K562 (cell line): ENCODE results near the gene RASSF10. TPM values are rescaled to one million over a fixed set of nuclear protein-coding genes. Genes with fewer than 3 reads are reported as not detected.

Experiments
- ATAC-seq: fragments of 200-7000 bp; cut with Tn5 transposase; 3 replicates; pipeline ENCODE4 v1.9.1; 2020; ENCODE audit warnings: moderate library complexity
- BruUV-seq: library from RNA; stranded (reverse); fragments of 400-500 nt; replicated peaks from 2 replicates; lab custom pipeline; 2021; lab: Mats Ljungman, UMichigan
- CTCF ChIA-PET: fragments of 300-600 bp; formaldehyde crosslinking; extraction: SDS; loops from one replicate; lab custom pipeline; 2021; ENCODE audit warnings: low intra/inter-chr PET ratio; lab: Yijun Ruan, JAX
- POLR2A ChIA-PET: fragments of 300-600, 350-650 bp; sonication (Branson Sonifier 250); formaldehyde crosslinking; extraction: SDS; loops from one replicate; lab custom pipeline; 2021; ENCODE audit warnings: antibody characterized with exemption, inconsistent platforms; lab: Yijun Ruan, JAX
- DNase-seq, 4 experiments: peaks; one replicate each; pipeline versions ENCODE4 v3.0.0 to v3.0.0-alpha.2; 2011 to 2018; ENCODE audit warnings: low spot score in 3 of 4, mixed read lengths in 3 of 4; ENCODE audit errors: extremely low read depth in 1 of 4
- FAIRE-seq: peaks from 2 replicates; lab custom pipeline; 2011; peaks lifted over from hg19 to GRCh38; lab: Jason Lieb, UNC
- H2AFZ ChIP-seq: 2 replicates; pipeline ENCODE4 v1.6.0; 2011; ENCODE audit warnings: low read depth, low read length, control low read depth, inconsistent platforms
- H3K27ac ChIP-seq: fragments of 200-600 bp; 3 replicates; pipeline ENCODE4 v1.8.0; 2011; ENCODE audit warnings: low read depth, mild to moderate bottlenecking, control low read depth, inconsistent platforms, low read length, moderate library complexity, mixed read lengths; ENCODE audit errors: extremely low read depth
- H3K27me3 ChIP-seq, 2 experiments: fragments of 300-600 bp in 1 of 2; 2 replicates in 1 of 2; 3 replicates in 1 of 2; pipeline versions ENCODE4 v1.6.0 to v1.8.0; 2011; ENCODE audit warnings: inconsistent platforms in 2 of 2, low read length in 2 of 2, mild to moderate bottlenecking in 1 of 2, mixed read lengths in 1 of 2, moderate library complexity in 1 of 2; ENCODE audit not compliant: control insufficient read depth in 2 of 2, insufficient read depth in 2 of 2
- H3K36me3 ChIP-seq: fragments of 300-600 bp; 3 replicates; pipeline ENCODE4 v1.8.0; 2011; ENCODE audit warnings: mild to moderate bottlenecking, low read length, inconsistent platforms; ENCODE audit not compliant: control insufficient read depth, insufficient read depth
- H3K4me1 ChIP-seq, 2 experiments: fragments of 200-600 bp in 1 of 2; replicated peaks in 1 of 2; 2 replicates in 1 of 2; 3 replicates in 1 of 2; pipeline versions ENCODE4 v1.5.1 to v1.8.0; 2011; ENCODE audit warnings: inconsistent platforms in 2 of 2, low read length in 2 of 2, mild to moderate bottlenecking in 1 of 2, mixed read lengths in 1 of 2, moderate library complexity in 1 of 2; ENCODE audit not compliant: control insufficient read depth in 2 of 2, insufficient read depth in 2 of 2
- H3K4me2 ChIP-seq: 2 replicates; pipeline ENCODE4 v1.6.1; 2011; ENCODE audit warnings: low read length, control low read depth, inconsistent platforms, mixed read lengths; ENCODE audit not compliant: insufficient read depth
- H3K4me3 ChIP-seq: fragments of 200-600 bp; sonication (generic), shearing (Covaris generic); 2 replicates; pipeline ENCODE4 v1.5.1; 2016; ENCODE audit warnings: control low read depth, inconsistent platforms
- H3K79me2 ChIP-seq: fragments of 200-600 bp; 3 replicates; pipeline ENCODE4 v1.8.0; 2011; ENCODE audit warnings: low read length, inconsistent platforms; ENCODE audit not compliant: control insufficient read depth, insufficient read depth
- H3K9ac ChIP-seq, 2 experiments: 2 replicates each; pipeline versions ENCODE4 v1.6.0 to v1.6.1; 2011; ENCODE audit warnings: low read depth in 2 of 2, low read length in 2 of 2, control low read depth in 1 of 2, inconsistent platforms in 1 of 2, mild to moderate bottlenecking in 1 of 2, mixed read lengths in 1 of 2; ENCODE audit not compliant: insufficient read depth in 1 of 2
- H3K9me1 ChIP-seq: one replicate; pipeline ENCODE4 v1.6.0; 2011; ENCODE audit warnings: inconsistent platforms, mild to moderate bottlenecking, low read length, moderate library complexity; ENCODE audit not compliant: control insufficient read depth, insufficient read depth
- H3K9me3 ChIP-seq: replicated peaks from 2 replicates; pipeline ENCODE4 v1.5.1; 2011; ENCODE audit warnings: low read depth, low read length, inconsistent platforms; ENCODE audit not compliant: control insufficient read depth, insufficient read depth
- H4K20me1 ChIP-seq: replicated peaks from 2 replicates; pipeline ENCODE4 v1.6.1; 2011; ENCODE audit warnings: low read length, inconsistent platforms, mixed read lengths; ENCODE audit not compliant: control insufficient read depth, insufficient read depth
- BCOR ChIP-seq: fragments of 450-650 bp; IDR thresholded peaks from 2 replicates; pipeline ENCODE4 v1.6.1; 2016
- CHD2 ChIP-seq: IDR thresholded peaks from 2 replicates; pipeline ENCODE4 v1.6.1; 2011; ENCODE audit warnings: low read depth, low read length
- GMEB1 ChIP-seq: fragments of 250-450 bp; sonication (Bioruptor Pico); IDR thresholded peaks from 2 replicates; pipeline ENCODE4 v1.4.0; 2020; ENCODE audit warnings: mild to moderate bottlenecking
- KAT2B ChIP-seq: IDR thresholded peaks from one replicate; pipeline ENCODE4 v1.6.1; 2012; ENCODE audit warnings: low read depth, mild to moderate bottlenecking, control low read depth, inconsistent platforms, low read length, moderate library complexity
- NFYB ChIP-seq: IDR thresholded peaks from 2 replicates; pipeline ENCODE4 v1.6.1; 2011; ENCODE audit warnings: mild to moderate bottlenecking, moderate library complexity; ENCODE audit not compliant: insufficient read length; ENCODE audit errors: extremely low read depth
- PHF8 ChIP-seq: fragments of 200-600 bp; sonication (generic); IDR thresholded peaks from 2 replicates; pipeline ENCODE4 v1.6.1; 2012; ENCODE audit warnings: mixed run types, mild to moderate bottlenecking, inconsistent platforms, low read length, moderate library complexity, borderline replicate concordance
- POLR2B ChIP-seq: fragments of 450-650 bp; IDR thresholded peaks from 2 replicates; pipeline ENCODE4 v1.6.1; 2018; ENCODE audit warnings: low read depth; ENCODE audit not compliant: partially characterized antibody
- PRMT5 ChIP-seq: sonication (generic); formaldehyde crosslinking; IDR thresholded peaks from 2 replicates; pipeline ENCODE4 v1.5.0; 2020; ENCODE audit warnings: missing genetic modification reagents
- SMAD2 ChIP-seq: fragments of 150-350 bp; IDR thresholded peaks from 2 replicates; pipeline ENCODE4 v1.6.1; 2014; ENCODE audit warnings: low read depth, mild to moderate bottlenecking, low read length
- SREBF1 ChIP-seq: fragments of 150-350 bp; IDR thresholded peaks from 2 replicates; pipeline ENCODE4 v1.6.1; 2014; ENCODE audit warnings: antibody characterized with exemption, low read depth, low read length, borderline replicate concordance
- TAF7 ChIP-seq: fragments of 450-650 bp; IDR thresholded peaks from 2 replicates; pipeline ENCODE4 v1.6.1; 2016; ENCODE audit warnings: missing genetic modification characterization, missing compliant biosample characterization
- TCF15 ChIP-seq: fragments of 250-450 bp; sonication (Bioruptor Pico); IDR thresholded peaks from 2 replicates; pipeline ENCODE4 v1.8.0; 2022; ENCODE audit warnings: moderate library complexity, mild to moderate bottlenecking, inconsistent platforms
- ZNF24 ChIP-seq: fragments of 450-650 bp; IDR thresholded peaks from 2 replicates; pipeline ENCODE4 v1.6.1; 2016
- WGBS: fragments of 100-300 bp; shearing (Covaris generic); methylation state at CpG from one replicate; pipeline ENCODE4 v1.1.6; 2016; ENCODE audit warnings: low coverage, mixed read lengths; ENCODE audit not compliant: insufficient coverage; ENCODE audit errors: missing lambda C conversion rate; 5-methylcytosine and 5-hydroxymethylcytosine counted together
- in situ Hi-C: fragments of 300-500 bp; cut with MboI; formaldehyde crosslinking; loops from 4 replicates; pipeline ENCODE4 v1.15.0; 2018; ENCODE audit warnings: inconsistent platforms, mixed read lengths
- intact Hi-C: fragments of 100-400 bp; cut with micrococcal nuclease; formaldehyde crosslinking; loops from 2 replicates; pipeline ENCODE4 v1.14.2; 2022
- polyA plus RNA-seq, 8 experiments: library from polyadenylated mRNA; depleted of rRNA in 4 of 8; stranded (reverse) in 5 of 8; unstranded in 3 of 8; fragments of >200 nt; fragmentation: Nextera tagmentation in 2 of 8; fragmentation: Illumina TruSeq in 1 of 8; extraction: Ambion mirVana in 2 of 8; extraction: Trizol in 1 of 8; gene quantifications; 2 replicates each; pipeline versions ENCODE4 v1.2.1 to v1.2.3, GENCODE V29; 2011 to 2014; ENCODE audit warnings: inconsistent platforms in 1 of 8, missing spikeins in 1 of 8
- total RNA-seq, 7 experiments: library from RNA; depleted of rRNA in 6 of 7; stranded (reverse); fragments of >200 nt in 6 of 7; fragmentation: Illumina TruSeq in 2 of 7; extraction: Trizol in 2 of 7; gene quantifications; 2 replicates each; pipeline versions ENCODE4 v1.2.1 to v1.2.3, GENCODE V29; 2011 to 2021; ENCODE audit warnings: low replicate concordance in 1 of 7
- TF ChIP-seq, protein P1 (sequence below): fragments of 250-450 bp; sonication (Bioruptor Pico); IDR thresholded peaks from 2 replicates; pipeline ENCODE4 v1.4.0; 2020; ENCODE audit warnings: borderline replicate concordance

RASSF10 gene
- total and polyA plus RNA-seq, 9 of the 15 experiments (the other 6 are each of a cell fraction or from before 2014, with no cell fraction given), result not detected

DNA sequence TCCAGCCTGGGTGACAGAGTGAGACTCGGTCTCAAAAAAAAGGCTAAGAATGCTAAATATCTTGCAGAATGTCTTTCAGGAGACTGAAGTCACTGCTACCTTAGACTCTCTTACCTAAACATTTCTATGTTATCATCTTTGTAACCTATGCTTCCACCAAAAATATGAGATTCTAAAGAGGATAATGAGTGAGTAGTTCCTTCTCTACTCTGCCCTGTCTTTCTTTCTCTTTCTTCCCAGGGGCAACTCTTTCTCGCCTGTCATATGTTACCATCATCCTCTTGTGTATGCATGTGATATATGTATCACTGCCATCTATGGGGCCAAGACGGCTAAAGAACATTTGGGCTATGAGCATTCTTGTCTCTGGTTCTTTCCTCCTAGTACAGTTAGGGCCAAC, 9.0 kb upstream of the RASSF10 start:
- Histone ChIP-seq H3K27ac (no peak overlapping the region), H4K20me1 (no peaks in the 10 kb centered on the region), H3K9me1 (no peaks in the 10 kb centered on the region), H3K4me1 (peaks cover 0 to 15% of the 10 kb centered on the region in 2 experiments; a peak in 2 of 5 replicates), H3K4me3 (no peak overlapping the region), H3K9me3 (no peaks in the 10 kb centered on the region; the same call in 1 of the 2 replicates), H3K36me3 (no peaks in the 10 kb centered on the region)
- CTCF ChIA-PET, result no interaction called here
- in situ Hi-C loops, result no loop called here
- TF ChIP-seq SMAD2, result no peak
- no peak for TF ChIP-seq BCOR
- no peak for TF ChIP-seq PRMT5 (CRISPR knock-in tag)
- no peak for TF ChIP-seq PHF8
- TF ChIP-seq SREBF1, result no peak
- TF ChIP-seq GMEB1, result no peak
- no peak for TF ChIP-seq POLR2B
- TF ChIP-seq TCF15 (CRISPR knock-in tag), result no peak
- TF ChIP-seq ZNF24, result no peak
- no peak for TF ChIP-seq TAF7 (tag)
- no peak for TF ChIP-seq CHD2
- no peak for TF ChIP-seq NFYB
- TF ChIP-seq, protein P1, sequence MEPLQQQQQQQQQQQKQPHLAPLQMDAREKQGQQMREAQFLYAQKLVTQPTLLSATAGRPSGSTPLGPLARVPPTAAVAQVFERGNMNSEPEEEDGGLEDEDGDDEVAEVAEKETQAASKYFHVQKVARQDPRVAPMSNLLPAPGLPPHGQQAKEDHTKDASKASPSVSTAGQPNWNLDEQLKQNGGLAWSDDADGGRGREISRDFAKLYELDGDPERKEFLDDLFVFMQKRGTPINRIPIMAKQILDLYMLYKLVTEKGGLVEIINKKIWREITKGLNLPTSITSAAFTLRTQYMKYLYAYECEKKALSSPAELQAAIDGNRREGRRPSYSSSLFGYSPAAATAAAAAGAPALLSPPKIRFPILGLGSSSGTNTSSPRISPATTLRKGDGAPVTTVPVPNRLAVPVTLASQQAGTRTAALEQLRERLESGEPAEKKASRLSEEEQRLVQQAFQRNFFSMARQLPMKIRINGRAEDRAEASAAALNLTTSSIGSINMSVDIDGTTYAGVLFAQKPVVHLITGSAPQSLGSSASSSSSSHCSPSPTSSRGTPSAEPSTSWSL (CRISPR knock-in tag), result no peak
- no peak for TF ChIP-seq KAT2B
- TF ChIP-seq, all 486 proteins: peak for 0
- Histone ChIP-seq H3K9ac (no peak overlapping the region), H3K4me2 (no peak overlapping the region), H3K79me2 (no peaks in the 10 kb centered on the region), H3K27me3 (no peaks in the 10 kb centered on the region), H2AFZ (no peak overlapping the region)
- BruUV-seq, result no TSS peak
- intact Hi-C loops, result no loop called here
- ATAC-seq (no peak; the same call in 2 of the 3 replicates), FAIRE-seq (no peak), DNase-seq (no peak)
- POLR2A ChIA-PET, result no interaction called here
- WGBS, result 31% methylated on average over 3 of the region's 3 CpGs
